HG03097 (cell line): ENCODE data around the gene YWHAE.
"Not testable (repeated sequence)": the region's sequence is repeated elsewhere in the genome, so short reads cannot be mapped to it uniquely, and the experiment has no call there.

ENCODE experiments used
- ATAC-seq: cut with Tn5 transposase; IDR thresholded peaks from one replicate; pipeline ENCODE4 v1.9.1; 2021; ENCODE audit not compliant: unreplicated experiment, low FRiP score

Gene YWHAE

DNA sequence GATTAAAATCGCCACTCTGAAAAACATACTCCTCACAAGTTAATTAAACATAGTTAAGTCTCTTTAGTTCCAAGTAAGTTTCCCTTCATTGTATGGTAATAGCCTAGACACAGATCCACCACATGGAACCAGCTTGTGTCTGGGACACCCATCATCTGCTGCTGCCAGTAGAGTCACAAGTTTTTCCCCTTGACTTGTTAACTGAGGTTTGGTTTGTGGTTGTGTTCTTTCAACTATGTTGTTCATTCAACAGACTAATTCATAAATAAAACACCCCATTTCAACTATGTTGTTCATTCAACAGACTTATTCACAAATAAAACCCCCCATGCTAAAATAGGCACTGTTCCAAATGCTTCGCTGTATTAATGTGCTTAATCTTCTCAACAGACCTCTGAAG is 24.4 kb downstream of the YWHAE start:
- ATAC-seq = no peak

DNA sequence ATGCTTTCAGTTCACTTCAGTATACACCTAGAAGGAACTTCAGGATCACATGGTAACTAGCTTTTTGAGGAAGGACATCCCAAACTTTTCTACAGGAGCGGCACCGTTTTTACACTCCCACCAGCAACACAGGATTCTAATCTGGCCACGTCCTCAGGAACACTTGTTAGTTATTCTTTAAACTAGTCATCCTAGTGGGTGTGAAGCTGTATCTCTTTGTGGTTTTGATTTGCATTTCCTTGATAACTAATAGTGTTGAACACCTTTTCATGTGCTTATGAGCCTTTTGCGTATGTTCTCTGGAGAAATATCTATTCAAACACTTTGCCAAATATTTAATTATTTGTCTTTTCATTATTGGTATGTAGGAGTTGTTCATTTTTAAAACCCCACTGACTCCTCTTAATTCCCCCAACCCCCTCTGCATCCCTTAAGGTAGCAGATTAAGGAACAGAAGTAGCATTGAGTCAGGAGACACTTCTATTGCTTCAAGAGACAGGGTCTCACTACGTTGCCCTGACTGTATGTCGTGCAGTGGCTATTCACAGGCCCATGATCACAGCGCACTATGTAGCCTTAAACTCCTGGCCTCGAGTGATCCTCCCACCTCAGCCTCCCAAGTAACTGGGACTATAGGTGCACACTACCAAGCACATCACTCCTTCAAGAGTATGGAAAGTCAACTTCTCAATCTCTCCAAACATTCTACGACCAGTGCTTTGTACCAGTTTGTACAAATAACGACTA is 25.4 kb downstream of the YWHAE start:
- no peak for ATAC-seq

DNA sequence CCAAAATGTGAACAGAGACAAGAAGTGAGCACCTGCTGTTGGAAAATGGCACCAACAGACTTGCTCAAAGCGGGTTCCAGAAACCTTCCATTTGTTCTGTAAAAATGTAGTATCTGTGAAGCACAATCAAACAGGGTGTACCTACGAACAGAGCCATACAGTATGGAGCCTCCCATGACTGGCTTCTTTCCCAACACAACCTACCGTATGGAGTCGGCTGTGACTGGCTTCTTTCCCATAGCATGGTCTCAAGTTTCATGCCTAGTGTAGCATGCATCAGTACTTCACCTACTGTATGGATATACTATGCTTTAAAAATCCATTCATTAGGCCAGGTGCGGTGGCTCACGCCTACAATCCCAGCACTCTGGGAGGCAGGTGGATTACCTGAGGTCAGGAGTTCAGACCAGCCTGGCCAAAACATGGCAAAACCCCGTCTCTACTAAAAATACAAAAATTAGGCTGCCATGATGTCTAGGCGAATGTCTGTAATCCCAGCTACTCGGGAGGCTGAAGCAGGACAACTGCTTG is 26.2 kb downstream of the YWHAE start:
- ATAC-seq = no peak

DNA sequence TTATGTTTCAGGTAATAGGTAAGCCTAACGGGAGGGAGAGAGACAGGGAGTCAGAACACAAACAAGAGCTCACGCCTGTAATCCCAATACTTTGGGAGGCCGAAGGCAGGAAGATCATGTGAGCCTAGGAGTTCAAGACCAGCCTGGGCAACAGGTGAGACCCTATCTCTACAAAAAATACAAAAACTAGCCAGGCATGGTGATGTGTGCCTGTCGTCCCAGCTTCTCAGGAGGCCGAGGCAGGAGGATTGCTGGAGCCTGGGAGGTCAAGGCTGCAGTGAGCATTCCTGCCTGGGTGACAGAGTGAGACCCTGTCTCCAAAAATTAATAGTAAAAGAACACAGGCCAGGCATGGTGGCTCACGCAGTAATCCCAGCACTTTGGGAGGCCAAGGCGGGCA is 27.4 kb downstream of the YWHAE start:
- no peak for ATAC-seq

DNA sequence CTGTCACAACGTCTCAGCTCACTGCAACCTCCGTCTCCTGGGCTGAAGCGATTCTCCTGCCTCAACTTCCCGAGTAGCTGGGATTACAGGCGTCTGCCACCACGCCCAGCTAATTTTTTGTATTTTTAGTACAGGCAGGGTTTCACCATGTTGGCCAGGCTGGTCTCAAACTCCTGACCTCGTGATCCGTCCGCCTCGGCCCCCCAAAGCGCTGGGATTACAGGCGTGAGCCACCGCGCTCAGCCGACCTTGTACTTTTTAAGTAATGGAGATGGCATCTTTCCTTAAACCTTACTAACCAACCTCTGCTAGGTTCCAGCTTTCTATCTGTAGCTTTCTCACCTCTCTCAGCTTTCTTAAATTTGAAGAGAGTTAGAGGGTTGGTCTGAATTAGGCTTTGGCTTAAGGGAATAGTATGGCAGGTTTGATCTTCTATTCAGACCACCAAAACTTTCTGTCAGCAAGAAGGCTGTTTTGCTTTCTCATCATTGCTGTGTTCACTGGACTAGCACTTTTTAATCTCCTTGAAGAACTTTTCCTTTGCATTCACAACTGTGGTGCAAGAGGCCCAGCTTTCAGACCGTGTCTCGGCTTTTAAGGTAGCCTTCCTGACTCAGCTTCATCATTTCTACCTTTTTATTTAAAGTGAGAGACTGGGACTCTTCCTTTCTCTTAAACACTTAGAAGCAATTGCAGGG is 28.0 kb downstream of the YWHAE start:
- no peak for ATAC-seq

DNA sequence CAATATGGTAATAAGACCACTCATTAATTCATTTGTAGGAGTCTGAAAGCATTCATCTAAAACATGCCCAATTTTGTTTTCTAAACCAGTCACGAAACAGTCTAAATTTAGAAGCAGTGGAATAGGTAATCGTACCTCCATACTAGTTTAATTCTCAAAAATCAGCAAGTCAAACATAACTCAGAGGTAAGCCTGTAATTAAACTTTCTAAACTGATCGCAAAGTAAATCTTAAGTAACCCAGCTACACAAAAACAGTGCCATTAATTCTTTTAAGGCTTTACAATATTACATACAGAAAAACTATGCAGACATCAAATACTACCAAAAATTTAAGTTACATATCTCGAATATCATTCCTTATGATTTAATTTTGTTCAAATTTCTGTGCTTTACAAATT is 31.4 kb downstream of the YWHAE start:
- ATAC-seq = no peak

DNA sequence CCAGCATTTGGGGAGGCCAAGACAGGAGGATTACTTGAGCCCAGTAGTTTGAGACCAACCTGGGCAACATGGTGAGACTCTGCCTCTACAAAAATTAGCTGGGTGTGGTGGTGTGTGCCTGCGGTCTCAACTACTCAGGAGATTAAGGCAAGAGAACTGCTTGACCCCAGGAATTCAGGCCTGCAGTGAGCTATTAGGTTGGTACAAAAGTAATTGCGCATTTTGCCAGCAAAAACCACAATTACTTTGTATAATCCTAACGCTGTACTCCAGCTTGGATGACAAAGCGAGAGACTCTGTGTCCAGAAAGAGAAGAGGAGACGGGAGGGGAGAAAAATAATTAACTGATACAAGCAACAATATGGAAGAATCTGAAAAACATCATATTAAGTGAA is 32.7 kb downstream of the YWHAE start:
- no peak for ATAC-seq

DNA sequence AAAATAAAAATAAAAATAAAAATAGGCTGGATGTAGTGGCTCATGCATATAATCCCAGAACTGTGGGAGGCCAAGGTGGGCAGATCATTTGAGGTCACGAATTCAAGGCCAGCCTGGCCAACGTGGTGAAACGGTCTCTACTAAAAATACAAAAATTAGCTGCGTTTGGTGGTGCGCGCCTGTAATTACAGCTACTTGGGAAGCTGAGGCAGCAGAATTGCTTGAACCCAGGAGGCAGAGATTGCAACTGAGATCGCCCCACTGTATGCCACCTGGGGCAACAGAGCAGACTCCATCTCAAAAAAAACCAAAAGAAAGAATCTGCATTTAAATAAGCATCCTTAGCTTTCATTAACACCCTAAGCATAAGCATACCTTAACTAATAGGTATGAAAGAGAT is 33.8 kb downstream of the YWHAE start:
- ATAC-seq = no peak

DNA sequence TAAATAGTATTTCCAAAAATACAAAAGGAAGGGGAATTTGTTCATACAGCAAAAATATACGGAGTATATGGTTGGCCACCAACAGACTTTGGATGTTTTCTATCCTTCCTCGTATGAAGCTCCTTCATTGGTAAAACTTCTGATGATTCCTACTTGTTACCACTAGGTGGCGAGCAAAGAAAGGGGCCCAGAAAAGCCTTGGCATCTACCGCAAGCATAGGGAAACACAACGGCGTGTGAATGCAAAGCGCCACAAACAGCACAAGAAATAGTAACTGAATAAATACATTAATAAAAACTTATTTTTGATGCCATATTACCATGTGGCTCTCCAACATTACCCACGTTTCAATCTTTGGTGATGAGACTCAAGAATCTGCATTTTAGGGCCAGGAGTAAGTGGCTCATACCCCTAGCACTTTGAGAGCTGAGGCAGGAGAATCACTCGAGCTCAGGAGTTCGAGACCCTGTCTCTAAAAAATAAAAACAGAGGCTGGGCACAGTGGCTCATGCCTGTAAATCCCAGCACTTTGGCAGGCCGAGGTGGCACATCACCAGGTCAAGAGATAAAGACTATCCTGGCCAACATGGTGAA is 34.5 kb downstream of the YWHAE start:
- ATAC-seq = no peak

DNA sequence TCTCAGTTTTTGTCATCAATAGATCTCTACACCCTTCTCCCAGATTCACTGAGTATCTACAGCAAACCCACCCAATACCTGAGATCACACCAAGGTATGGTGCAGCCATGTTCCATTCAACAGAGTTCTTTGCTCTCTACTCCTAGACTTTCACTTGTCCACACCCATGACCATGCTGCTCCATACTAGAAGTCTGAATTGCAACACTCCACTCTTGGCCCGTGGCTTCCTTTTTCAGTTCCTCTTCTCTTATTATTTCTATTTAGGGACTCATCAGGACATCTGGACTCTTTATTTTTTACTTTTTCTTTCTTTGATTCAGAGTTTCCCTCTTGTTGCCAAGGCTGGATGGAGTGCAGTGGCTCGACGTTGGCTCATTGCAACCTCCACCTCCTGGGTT is 37.1 kb downstream of the YWHAE start:
- no peak for ATAC-seq

DNA sequence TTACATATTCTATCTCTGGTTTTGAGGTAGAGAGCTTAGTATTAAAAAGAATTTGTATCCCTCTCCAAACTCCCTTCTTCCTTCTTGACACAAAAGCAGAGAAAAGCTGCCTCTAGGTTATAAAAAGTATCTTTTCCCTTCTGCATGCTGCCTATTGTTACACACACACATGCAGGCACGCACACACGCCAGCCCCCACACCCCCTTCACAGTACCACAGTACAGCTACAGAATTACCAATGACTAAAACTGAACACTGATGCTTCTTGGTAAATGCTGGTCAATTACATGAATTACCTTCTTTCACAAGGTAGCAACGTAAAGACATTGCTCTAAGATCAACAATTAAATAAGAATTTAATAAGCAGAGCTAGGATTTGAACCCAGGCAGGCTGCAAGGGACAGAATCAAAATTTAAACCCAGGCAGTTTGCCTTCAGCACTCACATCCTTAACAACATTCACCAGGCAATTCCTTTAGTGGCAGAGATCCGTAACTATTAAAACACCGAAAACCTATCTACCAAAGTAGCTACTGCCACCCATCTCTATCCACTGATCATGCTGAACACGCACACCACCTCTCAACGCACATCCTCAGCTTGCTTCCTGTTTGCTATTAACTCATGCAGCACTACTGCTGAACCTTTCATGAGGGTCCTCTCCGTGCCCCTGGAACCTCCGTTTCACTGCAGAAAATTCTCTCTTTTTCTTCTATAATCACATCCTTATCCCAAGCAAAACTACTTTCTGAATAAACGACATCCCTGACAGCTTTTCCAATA is 37.8 kb downstream of the YWHAE start:
- no peak for ATAC-seq

DNA sequence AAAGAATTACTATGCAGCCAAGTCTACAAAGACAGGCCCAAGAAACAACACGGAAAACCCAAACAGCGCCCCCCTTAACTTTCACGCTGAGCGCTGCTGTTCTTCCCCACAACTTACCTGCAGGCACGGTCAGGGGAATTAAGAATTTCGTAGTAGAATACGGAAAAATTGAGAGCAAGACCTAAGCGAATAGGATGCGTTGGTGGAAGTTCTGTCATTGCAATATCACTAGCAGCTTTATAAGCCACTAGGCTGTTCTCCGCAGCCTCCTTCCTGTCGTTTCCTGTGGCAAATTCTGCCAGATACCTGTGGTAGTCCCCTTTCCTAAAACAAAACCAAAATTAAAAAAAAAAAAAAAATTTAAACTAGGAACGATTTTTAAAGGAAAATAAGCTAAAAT is 39.0 kb downstream of the YWHAE start:
- no peak for ATAC-seq

DNA sequence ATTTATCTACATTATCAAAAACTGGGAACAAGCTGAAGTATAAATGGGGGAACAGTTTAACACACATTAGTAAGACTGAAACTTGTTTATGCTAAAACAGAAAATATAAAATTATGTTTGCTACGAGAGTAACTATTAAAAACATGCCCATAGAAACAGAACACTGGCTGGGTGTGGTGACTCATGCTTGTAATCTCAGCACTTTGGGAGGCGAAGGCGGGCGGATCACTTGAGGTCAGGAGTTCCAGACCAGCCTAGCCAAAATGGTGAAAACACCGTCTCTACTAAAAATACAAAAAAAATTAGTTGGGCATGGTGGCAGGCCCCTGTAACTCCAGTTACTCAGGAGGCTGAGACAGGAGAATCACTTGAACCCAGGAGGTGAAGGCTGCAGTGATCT is 39.7 kb downstream of the YWHAE start:
- ATAC-seq = not testable (repeated sequence)

DNA sequence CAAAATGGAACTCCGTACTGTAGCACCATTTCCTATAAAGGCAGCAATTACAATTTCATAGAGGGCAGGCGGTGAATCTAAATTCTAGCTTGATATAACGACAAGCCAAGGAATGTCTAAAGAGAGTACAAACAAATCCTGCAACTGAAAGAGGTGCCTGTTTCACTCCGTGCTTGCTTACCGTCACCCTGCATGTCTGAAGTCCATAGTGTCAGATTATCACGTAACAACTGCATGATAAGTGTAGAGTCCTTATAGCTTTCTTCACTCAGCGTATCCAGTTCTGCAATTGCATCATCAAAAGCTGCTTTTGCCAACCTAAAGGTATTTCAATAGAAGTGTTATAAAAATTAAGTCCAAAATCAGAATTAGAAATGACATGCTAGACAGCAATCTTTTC is 46.0 kb downstream of the YWHAE start:
- no peak for ATAC-seq

DNA sequence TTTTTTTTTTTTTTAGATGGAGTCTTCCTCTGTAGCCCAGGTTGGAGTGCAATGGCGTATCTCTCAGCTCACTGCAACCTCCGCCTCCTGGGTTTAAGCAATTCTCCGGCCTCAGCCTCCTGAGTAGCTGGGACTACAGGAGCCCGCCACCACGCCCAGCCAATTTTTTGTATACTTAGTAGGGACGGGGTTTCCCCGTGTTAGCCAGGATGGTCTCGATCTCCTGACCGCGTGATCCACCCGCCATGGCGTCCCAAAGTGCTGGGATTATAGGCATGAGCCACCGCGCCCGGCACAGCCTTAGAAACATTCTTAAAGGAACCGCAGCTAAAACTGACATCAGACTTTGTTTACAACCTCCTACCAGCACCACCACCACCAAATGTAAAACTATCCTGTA is 47.5 kb downstream of the YWHAE start:
- ATAC-seq = not testable (repeated sequence)

DNA sequence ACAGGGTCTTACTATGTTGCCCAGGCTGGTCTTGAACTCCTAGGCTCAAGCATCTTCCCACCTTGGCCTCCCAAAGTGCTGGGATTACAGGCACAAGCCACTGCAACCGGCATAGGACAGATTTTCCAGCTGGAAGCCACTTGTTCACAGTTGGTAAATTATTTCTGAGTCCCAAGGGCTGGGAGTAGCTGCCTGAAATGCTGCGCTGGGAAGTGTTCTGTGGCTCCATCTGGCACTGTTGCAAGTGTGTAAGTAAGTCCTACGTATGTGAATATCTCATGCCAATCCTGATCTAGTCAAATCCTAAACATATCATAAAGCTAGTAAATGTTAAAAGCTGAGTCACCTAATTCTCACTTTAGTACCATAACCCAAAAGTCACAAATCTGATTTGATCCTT is 48.1 kb downstream of the YWHAE start:
- no peak for ATAC-seq

DNA sequence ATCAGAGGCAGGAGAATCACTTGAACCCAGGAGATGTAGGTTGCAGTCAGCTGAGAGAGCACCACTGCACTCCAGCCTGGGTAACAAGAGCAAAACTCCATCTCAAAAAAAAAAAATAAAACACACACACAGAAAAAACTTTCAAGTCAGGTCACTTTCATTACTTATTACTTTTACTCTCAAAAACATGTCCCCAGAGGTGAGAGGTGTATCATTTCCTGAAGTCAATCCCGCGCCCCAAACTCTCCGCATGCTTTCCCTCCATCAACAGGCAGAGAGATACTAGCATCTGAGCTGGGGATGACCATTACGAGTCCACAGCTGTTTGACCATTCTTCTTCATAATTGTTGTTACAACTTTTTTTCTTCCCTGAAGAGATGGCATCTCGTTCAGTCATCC is 48.7 kb downstream of the YWHAE start:
- ATAC-seq = no peak

DNA sequence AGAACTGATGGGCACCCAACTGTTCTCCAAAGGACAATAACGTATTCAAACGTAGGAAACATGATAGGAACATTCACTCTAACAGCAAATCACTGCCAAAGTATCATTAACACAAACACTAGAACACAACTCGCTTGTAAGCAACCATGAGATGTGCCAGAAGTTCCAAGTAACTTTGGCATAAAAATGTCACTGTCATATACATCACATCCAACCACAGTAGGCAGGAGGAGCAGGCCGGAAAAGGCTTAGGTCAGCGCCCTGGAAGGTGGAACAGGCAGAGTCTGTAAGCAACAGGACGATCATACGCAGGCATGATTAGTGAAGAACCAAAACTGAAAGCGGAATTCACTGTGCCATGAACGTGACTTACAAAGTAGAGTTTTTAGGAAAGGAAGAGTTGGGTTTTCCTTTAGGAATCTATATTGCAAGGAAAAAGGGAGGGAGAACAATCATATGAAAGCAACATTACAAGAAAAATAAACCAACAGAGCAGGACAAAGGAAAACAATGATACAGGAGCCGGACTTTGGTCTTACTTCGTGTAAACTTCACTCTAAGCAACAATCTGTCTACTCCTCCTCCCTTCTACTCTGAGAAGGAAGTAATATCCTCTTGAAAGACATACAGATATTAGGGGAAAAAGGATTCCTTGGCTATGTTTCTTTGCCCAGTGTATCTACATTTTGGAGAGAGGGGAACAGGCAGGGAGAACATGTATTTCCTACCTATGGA is 52.3 kb downstream of the YWHAE start:
- ATAC-seq = no peak

DNA sequence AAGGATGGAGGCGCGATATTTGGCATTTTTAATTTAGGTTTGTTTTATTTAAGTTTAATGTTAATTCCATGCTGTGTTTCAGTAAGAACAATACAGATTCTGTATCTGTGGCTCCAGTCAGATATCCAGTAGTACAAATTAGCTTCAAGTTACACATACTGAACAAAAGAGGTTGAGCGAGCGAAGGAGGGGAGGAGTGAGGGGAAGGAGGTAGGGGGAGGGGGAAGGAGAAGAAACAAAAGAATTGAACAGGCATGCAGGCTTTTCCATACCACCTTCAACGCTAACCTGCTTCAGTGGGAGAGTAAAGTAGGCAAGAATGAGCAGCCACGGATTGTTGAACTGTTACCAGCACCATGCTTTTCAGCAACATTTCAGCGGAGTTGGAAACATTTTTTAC is 55.5 kb downstream of the YWHAE start:
- no peak for ATAC-seq

DNA sequence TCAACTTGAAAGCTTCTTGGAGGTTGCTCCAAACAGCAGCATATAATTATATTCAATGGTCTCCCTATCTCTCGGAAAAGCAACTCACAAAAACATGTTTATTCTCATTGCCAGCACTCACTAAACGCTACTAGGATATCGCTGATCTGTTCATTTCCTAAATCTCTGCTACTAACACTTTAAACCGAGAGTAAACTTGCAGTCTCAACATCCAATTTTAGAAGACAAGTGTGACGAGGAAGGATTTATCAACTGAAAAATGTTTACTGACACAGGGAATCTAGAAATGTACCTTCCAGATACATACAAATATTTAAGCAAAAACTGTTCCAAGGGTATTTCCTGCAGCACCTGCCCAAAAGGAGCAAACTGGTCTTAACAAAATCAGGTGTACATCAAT is 56.5 kb downstream of the YWHAE start:
- no peak for ATAC-seq
